ENCODE results near the gene KLRF1. TPM values are rescaled to one million over a fixed set of nuclear protein-coding genes. Genes with fewer than 3 reads are reported as not detected.

The KLRF1 gene
- polyA plus RNA-seq, 4 donors: 0.66 to 1.5 (median 0.72) TPM

- DNase-seq (ENCODE audit: low read depth in 4 of 4, low spot score in 2 of 4): no peak
Measured at GRCh38 chr12:9806714-9807113, 20.6 kb upstream of the KLRF1 start.

GRCh38 chr12:9808504-9808903, 18.8 kb upstream of the KLRF1 start:
- no peak for DNase-seq (ENCODE audit: low read depth in 4 of 4, low spot score in 2 of 4)

- DNase-seq (ENCODE audit: low read depth in 4 of 4, low spot score in 2 of 4): no peak
Measured at GRCh38 chr12:9809338-9809737, 17.9 kb upstream of the KLRF1 start.

- no peak for DNase-seq (ENCODE audit: low read depth in 4 of 4, low spot score in 2 of 4)
Measured at GRCh38 chr12:9809866-9810265, 17.4 kb upstream of the KLRF1 start.

GRCh38 chr12:9810671-9811070, 16.6 kb upstream of the KLRF1 start:
- no peak for DNase-seq (ENCODE audit: low read depth in 4 of 4, low spot score in 2 of 4)

GRCh38 chr12:9811621-9812020, 15.7 kb upstream of the KLRF1 start:
- DNase-seq (ENCODE audit: low read depth in 4 of 4, low spot score in 2 of 4): no peak

GRCh38 chr12:9813821-9814798, 13.2 kb upstream of the KLRF1 start:
- no peak for DNase-seq (ENCODE audit: low read depth in 4 of 4, low spot score in 2 of 4)

- DNase-seq (ENCODE audit: low read depth in 4 of 4, low spot score in 2 of 4): no peak
Measured at GRCh38 chr12:9820281-9820930, 6.9 kb upstream of the KLRF1 start.

- DNase-seq (ENCODE audit: low read depth in 4 of 4, low spot score in 2 of 4): no peak
Measured at GRCh38 chr12:9829483-9829882, 2.2 kb downstream of the KLRF1 start.

- DNase-seq (ENCODE audit: low read depth in 4 of 4, low spot score in 2 of 4): no peak
Measured at GRCh38 chr12:9829982-9830381, 2.7 kb downstream of the KLRF1 start.

GRCh38 chr12:9831720-9832119, 4.4 kb downstream of the KLRF1 start:
- DNase-seq (ENCODE audit: low read depth in 4 of 4, low spot score in 2 of 4): no peak

GRCh38 chr12:9843407-9843806, 16.1 kb downstream of the KLRF1 start:
- no peak for DNase-seq (ENCODE audit: low read depth in 4 of 4, low spot score in 2 of 4)

GRCh38 chr12:9848899-9849298, 21.6 kb downstream of the KLRF1 start:
- DNase-seq (ENCODE audit: low read depth in 4 of 4, low spot score in 2 of 4): no peak

- DNase-seq (ENCODE audit: low read depth in 4 of 4, low spot score in 2 of 4): no peak
Measured at GRCh38 chr12:9851050-9851449, 23.8 kb downstream of the KLRF1 start.

- no peak for DNase-seq (ENCODE audit: low read depth in 4 of 4, low spot score in 2 of 4)
Measured at GRCh38 chr12:9851927-9852326, 24.6 kb downstream of the KLRF1 start.

GRCh38 chr12:9856151-9856550, 28.9 kb downstream of the KLRF1 start:
- no peak for DNase-seq (ENCODE audit: low read depth in 4 of 4, low spot score in 2 of 4)

GRCh38 chr12:9856894-9857293, 29.6 kb downstream of the KLRF1 start:
- DNase-seq (ENCODE audit: low read depth in 4 of 4, low spot score in 2 of 4): no peak

GRCh38 chr12:9858135-9858534, 30.9 kb downstream of the KLRF1 start:
- no peak for DNase-seq (ENCODE audit: low read depth in 4 of 4, low spot score in 2 of 4)

GRCh38 chr12:9864913-9865675, 37.8 kb downstream of the KLRF1 start:
- no peak for DNase-seq (ENCODE audit: low read depth in 4 of 4, low spot score in 2 of 4)

GRCh38 chr12:9866860-9867269, 39.6 kb downstream of the KLRF1 start:
- no peak for DNase-seq (ENCODE audit: low read depth in 4 of 4, low spot score in 2 of 4)

- no peak for DNase-seq (ENCODE audit: low read depth in 4 of 4, low spot score in 2 of 4)
Measured at GRCh38 chr12:9867531-9867930, 40.2 kb downstream of the KLRF1 start.
